HFF-Myc (cell line): ENCODE data around the gene CYBA.
A peak's percentile ranks its signal among the peaks of the same experiment; 100 is the strongest.

Experiments
- DNase-seq: peaks from one replicate; pipeline ENCODE4 v3.0.0-alpha.2; 2011; ENCODE audit warnings: low read depth; ENCODE audit errors: extremely low read depth
- H3K4me3 ChIP-seq: replicated peaks from 2 replicates; pipeline ENCODE4 v1.5.1; 2011; ENCODE audit warnings: low read depth, mild to moderate bottlenecking, control low read depth, low read length
- CTCF ChIP-seq: IDR thresholded peaks from 2 replicates; pipeline ENCODE4 v1.5.1; 2012; ENCODE audit warnings: mild to moderate bottlenecking, low read depth, low read length, control low read depth; ENCODE audit errors: missing control alignments

Gene CYBA

DNA sequence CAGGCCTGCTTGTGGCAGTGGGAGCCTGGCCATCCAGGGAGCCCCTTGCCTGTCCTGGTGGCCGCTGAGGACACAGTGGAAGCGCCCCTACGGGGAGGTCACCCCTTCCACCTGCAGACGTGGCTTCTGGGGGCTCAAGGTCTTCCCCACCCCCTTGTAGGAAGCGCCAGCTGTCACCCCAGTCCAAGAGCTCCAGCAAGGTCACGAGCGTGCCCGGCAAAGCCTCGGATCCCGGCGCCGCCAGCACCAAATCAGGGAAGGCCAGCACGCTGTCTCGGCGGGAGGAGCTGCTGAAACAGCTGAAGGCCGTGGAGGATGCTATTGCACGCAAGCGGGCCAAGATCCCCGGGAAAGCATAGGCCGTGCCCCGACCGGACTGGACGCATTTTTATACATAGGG is 19.9 kb downstream of the CYBA start:
- no peak for TF ChIP-seq CTCF
- DNase-seq = no peak
- no peak overlapping the region for H3K4me3 ChIP-seq

- no peak for TF ChIP-seq CTCF
- no peak for DNase-seq
- no peak overlapping the region for H3K4me3 ChIP-seq
Observed at GRCh38 chr16:88630433-88630832, 20.4 kb downstream of the CYBA start.

DNA sequence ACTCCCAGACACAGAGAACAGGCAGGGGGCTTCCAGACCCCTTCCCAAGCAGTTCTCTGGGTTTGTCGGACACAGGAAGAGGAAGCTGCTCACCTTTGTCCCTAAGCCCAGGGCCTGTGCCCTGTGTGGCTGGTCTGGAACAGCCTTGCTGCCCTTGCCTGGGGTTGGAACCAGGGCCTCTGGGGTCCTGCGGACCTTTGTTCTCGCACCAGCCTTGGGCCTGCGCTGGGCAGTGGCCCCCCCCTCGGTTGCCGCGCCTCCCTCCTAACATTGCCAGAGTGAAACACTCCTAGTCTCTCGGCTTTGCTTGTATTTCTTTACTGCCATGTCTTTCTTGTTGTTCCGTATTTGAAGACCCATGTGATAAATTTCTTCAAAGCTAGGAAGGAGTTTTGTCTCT is 21.0 kb downstream of the CYBA start:
- TF ChIP-seq CTCF = no peak
- no peak overlapping the region for H3K4me3 ChIP-seq
- DNase-seq = no peak

GRCh38 chr16:88628512-88628974 is 22.3 kb downstream of the CYBA start:
- DNase-seq = no peak
- peak; percentile 58 for TF ChIP-seq CTCF
- no peak overlapping the region for H3K4me3 ChIP-seq

DNA sequence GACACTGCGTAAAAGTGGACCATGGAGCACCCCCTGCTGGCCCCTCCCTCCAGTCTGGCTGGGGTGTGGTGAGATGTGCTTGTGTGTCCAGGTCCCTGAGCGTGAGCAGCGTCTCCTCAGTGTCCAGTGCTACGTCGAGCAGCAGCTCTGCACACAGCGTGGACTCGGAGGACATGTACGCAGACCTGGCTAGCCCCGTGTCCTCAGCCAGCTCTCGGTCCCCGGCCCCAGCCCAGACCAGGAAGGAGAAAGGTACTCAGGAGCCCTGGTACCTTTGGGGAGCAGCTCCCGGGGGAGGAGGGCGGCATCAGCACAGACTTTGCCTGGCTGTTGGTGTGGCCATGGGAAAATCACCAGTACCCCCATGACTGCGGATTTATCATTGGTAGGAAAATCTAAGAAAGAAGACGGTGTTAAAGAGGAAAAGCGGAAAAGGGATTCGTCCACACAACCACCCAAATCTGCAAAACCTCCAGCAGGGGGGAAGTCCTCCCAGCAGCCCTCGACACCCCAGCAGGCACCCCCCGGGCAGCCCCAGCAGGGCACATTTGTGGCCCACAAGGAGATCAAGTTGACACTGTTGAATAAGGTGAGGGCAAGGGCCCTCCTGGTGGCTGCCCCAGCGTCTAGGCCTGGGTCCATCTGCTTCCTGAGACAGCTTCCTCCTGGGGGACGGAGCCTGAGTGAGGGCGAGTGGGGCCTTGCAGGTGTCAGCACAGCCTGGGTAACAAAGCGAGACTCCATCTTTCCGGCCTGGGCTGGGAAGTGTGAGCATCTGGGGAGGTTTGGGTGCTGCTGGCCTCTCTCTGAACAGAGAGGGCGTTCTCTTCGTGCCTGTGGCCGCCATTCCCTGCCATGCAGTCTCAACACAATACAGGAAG is 23.1 kb downstream of the CYBA start:
- no peak overlapping the region for H3K4me3 ChIP-seq
- DNase-seq = no peak
- TF ChIP-seq CTCF = no peak

DNA sequence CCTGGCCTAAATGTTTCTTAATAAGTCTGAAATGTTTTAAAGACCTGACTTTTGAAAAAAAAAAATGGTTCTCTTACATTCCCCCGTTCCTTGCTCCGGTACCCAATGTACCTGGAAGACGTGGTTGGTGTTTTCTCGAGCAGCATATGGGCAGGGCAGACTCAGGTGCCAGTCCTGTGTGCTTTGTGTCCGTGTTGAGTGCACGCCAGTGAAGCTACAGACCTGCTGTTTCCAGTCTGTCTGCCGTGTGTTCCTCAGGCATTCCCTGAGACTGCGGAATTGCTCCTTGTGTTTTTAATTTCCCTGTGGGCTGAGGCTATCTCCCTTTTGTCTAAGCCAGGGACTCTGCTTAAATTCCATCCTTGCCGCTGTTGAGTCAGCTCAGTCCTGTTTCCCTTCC is 24.2 kb downstream of the CYBA start:
- no peak for TF ChIP-seq CTCF
- no peak for DNase-seq
- H3K4me3 ChIP-seq = no peak overlapping the region

- no peak for TF ChIP-seq CTCF
- DNase-seq = no peak
- no peak overlapping the region for H3K4me3 ChIP-seq
Observed at GRCh38 chr16:88624977-88625576, 25.8 kb downstream of the CYBA start.
